Upper lobe of right lung (tissue), 1 donor: Measurements from ENCODE around the gene PDILT. TPM values are rescaled to one million over a fixed set of nuclear protein-coding genes. Genes with fewer than 3 reads are reported as not detected.

Source experiments
- ATAC-seq: fragments of 200-7000 bp; cut with Tn5 transposase; one replicate; pipeline ENCODE4 v1.9.1; 2020; ENCODE audit warnings: mild to moderate bottlenecking, moderate library complexity
- DNase-seq: peaks from one replicate; pipeline ENCODE4 v3.0.0-alpha.2; 2020
- H3K27ac ChIP-seq: fragments of 200-600 bp; one replicate; pipeline ENCODE4 v1.8.0; 2022
- H3K27me3 ChIP-seq: fragments of 200-600 bp; one replicate; pipeline ENCODE4 v1.8.0; 2022; ENCODE audit warnings: mild to moderate bottlenecking
- H3K36me3 ChIP-seq: fragments of 200-600 bp; one replicate; pipeline ENCODE4 v1.8.0; 2022
- H3K4me1 ChIP-seq: fragments of 200-600 bp; one replicate; pipeline ENCODE4 v1.8.0; 2022
- H3K4me3 ChIP-seq: fragments of 200-600 bp; one replicate; pipeline ENCODE4 v1.8.0; 2022; ENCODE audit warnings: mild to moderate bottlenecking
- H3K9me3 ChIP-seq: fragments of 200-600 bp; one replicate; pipeline ENCODE4 v1.8.0; 2022
- intact Hi-C: fragments of 100-400 bp; cut with DNase I; formaldehyde crosslinking; loops from one replicate; pipeline ENCODE4 v1.11.0; 2022
- total RNA-seq: library from RNA; stranded (reverse); fragmentation: NEBNext Ultra II Directional; extraction: Animal tissue kit (Norgen Biotek cat#: 25700); gene quantifications from one replicate; pipeline ENCODE4 v1.2.1, GENCODE V29; 2021
- TF ChIP-seq, protein P1 (sequence below): fragments of 200-600 bp; IDR thresholded peaks from one replicate; pipeline ENCODE4 v1.8.0; 2022; ENCODE audit warnings: antibody characterized with exemption
- donor health status: DM: no; HTN: yes; CAD: no; lungs with severe emphysema.

Gene PDILT
- total RNA-seq, 1 donor from 2014 or later = not detected

DNA sequence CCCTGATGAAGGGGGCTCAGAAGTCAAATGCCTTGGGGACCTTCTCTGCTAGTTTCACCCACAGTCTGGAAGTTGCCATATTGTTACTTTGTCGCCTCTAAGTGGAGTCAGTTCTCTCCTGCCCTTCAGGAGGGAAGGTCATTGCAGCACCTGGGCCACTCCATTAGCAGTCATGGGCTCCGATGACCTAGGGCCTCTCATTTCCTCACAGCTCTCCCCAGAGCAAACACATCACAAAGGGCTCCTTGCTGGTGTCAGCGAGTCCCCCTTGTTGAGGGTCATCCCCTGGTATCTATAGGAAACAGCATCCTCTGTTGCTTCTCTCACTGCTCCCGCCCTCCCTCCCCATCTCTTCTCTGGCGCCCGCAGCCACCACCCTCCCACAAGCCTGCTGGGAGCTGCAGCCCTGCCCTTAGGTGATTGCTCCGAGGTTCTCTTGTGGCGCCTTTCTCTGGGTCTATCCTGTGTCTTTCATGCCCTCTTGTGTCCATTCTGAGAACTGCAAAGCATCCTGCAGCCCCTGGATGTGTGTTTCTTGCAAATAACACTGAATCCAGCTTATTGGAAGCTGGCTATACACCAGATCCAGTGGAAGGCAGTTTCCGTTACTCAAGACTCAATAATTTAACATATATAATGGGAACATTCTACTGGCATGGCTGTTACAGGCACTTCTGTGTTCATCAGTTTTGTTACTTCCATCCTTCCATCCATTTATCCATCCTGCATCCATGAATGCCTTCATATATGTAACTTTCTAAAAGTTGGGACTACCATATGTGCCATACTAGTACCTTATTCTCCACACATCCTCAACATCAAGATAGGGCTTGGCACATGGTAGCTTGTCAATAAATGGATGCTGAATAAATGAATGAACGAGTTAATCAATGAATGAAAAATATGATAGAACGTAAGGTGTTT, 21.2 kb downstream of the PDILT start:
- Histone ChIP-seq H3K27me3 (peaks cover 6% of the 10 kb centered on the region), H3K4me3 (no peak overlapping the region), H3K4me1 (no peaks in the 10 kb centered on the region), H3K9me3 (no peaks in the 10 kb centered on the region), H3K36me3 (no peaks in the 10 kb centered on the region), H3K27ac (no peak overlapping the region)
- ATAC-seq (peak; percentile 87), DNase-seq (no peak)
- intact Hi-C loops = loop anchor here (10.0 kb wide), 1 partner anchor 479 kb away; no protein-coding TSS in a partner anchor
- TF ChIP-seq, protein P1, sequence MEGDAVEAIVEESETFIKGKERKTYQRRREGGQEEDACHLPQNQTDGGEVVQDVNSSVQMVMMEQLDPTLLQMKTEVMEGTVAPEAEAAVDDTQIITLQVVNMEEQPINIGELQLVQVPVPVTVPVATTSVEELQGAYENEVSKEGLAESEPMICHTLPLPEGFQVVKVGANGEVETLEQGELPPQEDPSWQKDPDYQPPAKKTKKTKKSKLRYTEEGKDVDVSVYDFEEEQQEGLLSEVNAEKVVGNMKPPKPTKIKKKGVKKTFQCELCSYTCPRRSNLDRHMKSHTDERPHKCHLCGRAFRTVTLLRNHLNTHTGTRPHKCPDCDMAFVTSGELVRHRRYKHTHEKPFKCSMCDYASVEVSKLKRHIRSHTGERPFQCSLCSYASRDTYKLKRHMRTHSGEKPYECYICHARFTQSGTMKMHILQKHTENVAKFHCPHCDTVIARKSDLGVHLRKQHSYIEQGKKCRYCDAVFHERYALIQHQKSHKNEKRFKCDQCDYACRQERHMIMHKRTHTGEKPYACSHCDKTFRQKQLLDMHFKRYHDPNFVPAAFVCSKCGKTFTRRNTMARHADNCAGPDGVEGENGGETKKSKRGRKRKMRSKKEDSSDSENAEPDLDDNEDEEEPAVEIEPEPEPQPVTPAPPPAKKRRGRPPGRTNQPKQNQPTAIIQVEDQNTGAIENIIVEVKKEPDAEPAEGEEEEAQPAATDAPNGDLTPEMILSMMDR = peak; percentile 76

DNA sequence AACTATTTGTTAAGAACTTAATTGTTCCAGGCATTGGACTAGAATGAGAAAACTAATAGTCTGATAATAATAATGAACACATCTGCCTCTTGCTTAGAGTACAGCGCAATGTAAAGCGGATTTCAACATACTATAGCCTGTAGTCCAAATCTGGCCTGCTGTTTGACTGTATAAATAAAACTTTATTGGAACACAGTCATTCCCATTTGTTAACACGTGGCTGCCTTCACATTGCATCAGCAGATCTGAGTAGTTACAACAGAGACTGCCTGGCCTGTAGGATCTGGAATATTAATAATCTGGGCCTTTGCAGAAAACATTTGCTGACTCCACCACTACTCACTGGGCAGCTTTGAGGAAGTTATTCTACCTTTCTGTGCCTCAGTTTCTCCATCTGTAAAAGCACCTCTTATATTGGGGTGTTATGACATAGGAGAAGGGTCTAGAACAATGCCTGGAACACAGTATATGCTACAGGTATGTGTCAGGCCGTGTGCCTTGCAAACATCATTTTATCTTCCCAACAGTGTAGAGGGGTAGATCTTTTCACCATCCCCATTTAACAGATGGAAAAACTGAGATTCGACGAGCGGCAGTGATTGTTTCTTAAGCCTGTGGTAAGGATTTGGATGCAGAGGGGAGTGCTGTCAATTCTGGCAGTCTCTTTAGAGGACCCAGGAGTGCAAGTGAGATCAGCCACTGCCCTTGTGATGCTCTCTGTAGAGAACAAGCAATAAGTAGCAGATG, 22.2 kb downstream of the PDILT start:
- no peaks in the 10 kb centered on the region for H3K4me1 ChIP-seq
- TF ChIP-seq, protein P1 = no peak
- intact Hi-C loops = loop anchor here (10.0 kb wide), 1 partner anchor 478 kb away; no protein-coding TSS in a partner anchor

DNA sequence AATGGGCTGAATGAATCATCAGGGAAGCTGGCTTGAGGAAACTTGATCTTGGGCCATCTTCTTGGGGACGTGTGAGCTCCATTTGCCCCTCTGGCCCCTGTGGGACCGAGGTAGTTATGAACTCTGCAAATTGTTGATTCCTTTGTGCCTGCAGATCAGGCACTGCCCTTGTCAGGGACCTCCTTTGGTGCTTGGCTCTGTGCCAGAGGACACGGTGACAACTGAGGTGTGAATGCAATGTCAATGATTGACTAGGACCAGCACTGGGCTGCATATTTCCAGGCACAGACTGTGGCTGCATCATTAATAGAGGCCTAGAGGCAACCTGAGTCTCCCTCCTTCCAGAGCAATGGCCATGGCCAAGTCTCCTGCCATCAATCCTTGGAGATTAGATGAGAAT, 23.8 kb downstream of the PDILT start:
- Histone ChIP-seq H3K9me3 (no peaks in the 10 kb centered on the region), H3K4me3 (no peak overlapping the region), H3K27ac (no peak overlapping the region), H3K27me3 (no peaks in the 10 kb centered on the region), H3K4me1 (no peaks in the 10 kb centered on the region), H3K36me3 (no peaks in the 10 kb centered on the region)
- intact Hi-C loops = loop anchor here (10.0 kb wide), 1 partner anchor 476 kb away; no protein-coding TSS in a partner anchor
- ATAC-seq (no peak), DNase-seq (no peak)
- TF ChIP-seq, protein P1 = no peak

More for the DNA sequence above, 22.2 kb downstream of the PDILT start:
- Histone ChIP-seq H3K27me3 (peaks cover 6% of the 10 kb centered on the region), H3K27ac (no peak overlapping the region), H3K9me3 (no peaks in the 10 kb centered on the region), H3K4me3 (no peak overlapping the region), H3K36me3 (no peaks in the 10 kb centered on the region)
- DNase-seq (no peak), ATAC-seq (no peak)

DNA sequence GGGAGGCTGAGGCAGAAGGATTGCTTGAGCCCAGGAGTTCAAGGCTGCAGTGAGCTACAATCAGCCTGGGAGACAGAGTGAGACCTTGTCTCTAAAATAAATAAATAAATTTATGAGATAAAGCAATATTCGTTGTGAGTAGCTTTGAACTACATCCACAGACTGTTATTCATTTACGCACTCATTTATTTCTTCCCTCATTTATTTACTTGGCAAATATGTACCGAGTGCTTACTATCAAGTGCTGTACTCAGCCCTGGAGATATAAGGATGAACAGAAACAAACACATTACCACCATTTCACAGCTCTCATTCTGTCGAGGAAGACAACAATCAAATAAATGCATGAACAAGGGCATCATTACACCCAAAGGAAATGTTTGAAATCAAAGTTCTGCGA, 27.4 kb downstream of the PDILT start:
- no peak for DNase-seq

DNA sequence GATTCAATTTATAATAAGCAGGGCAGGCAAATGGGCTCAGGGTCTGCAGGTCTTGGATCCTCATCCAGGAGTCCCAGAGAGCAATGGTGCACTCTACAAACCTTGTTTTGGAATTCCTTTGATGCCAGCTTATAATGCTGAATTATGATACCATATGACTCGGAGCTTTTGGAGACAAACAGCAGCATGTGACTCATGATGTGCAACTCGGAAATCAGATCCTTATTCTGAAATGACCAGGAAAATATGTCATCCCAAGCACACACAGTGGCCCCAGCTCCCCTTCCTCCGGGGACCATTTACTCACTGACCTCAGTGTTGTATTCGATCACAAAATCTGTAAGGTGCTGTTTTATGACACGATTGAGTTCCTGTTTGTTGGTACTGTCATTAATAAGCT, 31.8 kb downstream of the PDILT start:
- H3K4me3 ChIP-seq = no peak overlapping the region
- no peaks in the 10 kb centered on the region for H3K36me3 ChIP-seq
- ATAC-seq (no peak), DNase-seq (no peak)
- TF ChIP-seq, protein P1 = no peak
- H3K9me3 ChIP-seq = no peaks in the 10 kb centered on the region
- no peak overlapping the region for H3K27ac ChIP-seq
- no peaks in the 10 kb centered on the region for H3K4me1 ChIP-seq
- intact Hi-C loops = no loop called here
- no peaks in the 10 kb centered on the region for H3K27me3 ChIP-seq

More for the DNA sequence above, 27.4 kb downstream of the PDILT start:
- H3K27ac ChIP-seq = no peak overlapping the region
- H3K4me3 ChIP-seq = no peak overlapping the region
- no peaks in the 10 kb centered on the region for H3K9me3 ChIP-seq
- H3K27me3 ChIP-seq = no peaks in the 10 kb centered on the region
- ATAC-seq = no peak
- intact Hi-C loops = no loop called here
- TF ChIP-seq, protein P1 = no peak
- H3K4me1 ChIP-seq = no peaks in the 10 kb centered on the region
- H3K36me3 ChIP-seq = no peaks in the 10 kb centered on the region
